IMR-90 (cell line): Measurements from ENCODE around the gene SLC16A2. TPM values are rescaled to one million over a fixed set of nuclear protein-coding genes. Genes with fewer than 3 reads are reported as not detected.

Source experiments
- ATAC-seq: fragments of 200-7000 bp; cut with Tn5 transposase; 2 replicates; pipeline ENCODE4 v1.9.1; 2020; ENCODE audit warnings: low read depth, mild to moderate bottlenecking, moderate library complexity
- BruUV-seq: library from RNA; stranded (reverse); fragments of 400-500 nt; replicated peaks from 2 replicates; lab custom pipeline; 2021; lab: Mats Ljungman, UMichigan
- CTCF ChIA-PET: fragments of 300-600 bp; formaldehyde crosslinking; extraction: SDS; loops from one replicate; lab custom pipeline; 2021; ENCODE audit warnings: antibody characterized with exemption; lab: Yijun Ruan, JAX
- POLR2A ChIA-PET: fragments of 300-600 bp; sonication (Branson Sonifier 250); formaldehyde crosslinking; loops from one replicate; lab custom pipeline; 2022; ENCODE audit warnings: antibody characterized with exemption; ENCODE audit not compliant: unreplicated experiment; lab: Charles Lee
- DNase-seq: peaks from one replicate; pipeline ENCODE4 v3.0.0; 2013
- H2AFZ ChIP-seq: replicated peaks from 2 replicates; pipeline ENCODE3; 2013; ENCODE audit warnings: low read length, mild to moderate bottlenecking; ENCODE audit not compliant: poor library complexity
- H2AK5ac ChIP-seq: 2 replicates; pipeline ENCODE4 v1.6.1; 2013; ENCODE audit warnings: low read depth, low read length, inconsistent platforms
- H2AK9ac ChIP-seq: replicated peaks from 2 replicates; pipeline ENCODE3; 2013; ENCODE audit warnings: mild to moderate bottlenecking, low read depth, low read length, moderate library complexity; ENCODE audit not compliant: poor library complexity
- H2BK120ac ChIP-seq: 2 replicates; pipeline ENCODE4 v1.6.1; 2013; ENCODE audit warnings: low read depth, low read length, inconsistent platforms
- H2BK15ac ChIP-seq: 3 replicates; pipeline ENCODE4 v1.6.1; 2013; ENCODE audit warnings: low read depth, low read length, inconsistent platforms
- H2BK20ac ChIP-seq: 2 replicates; pipeline ENCODE4 v1.6.1; 2013; ENCODE audit warnings: low read depth, mild to moderate bottlenecking, inconsistent platforms, low read length, moderate library complexity
- H2BK5ac ChIP-seq: 2 replicates; pipeline ENCODE4 v1.6.1; 2013; ENCODE audit warnings: mild to moderate bottlenecking, low read depth, low read length, inconsistent platforms; ENCODE audit not compliant: poor library complexity, severe bottlenecking
- H3K14ac ChIP-seq: replicated peaks from 2 replicates; pipeline ENCODE4 v1.6.1; 2013; ENCODE audit warnings: low read depth, low read length, inconsistent platforms
- H3K18ac ChIP-seq: 2 replicates; pipeline ENCODE4 v1.6.1; 2013; ENCODE audit warnings: low read depth, low read length, control low read depth
- H3K23ac ChIP-seq: 2 replicates; pipeline ENCODE4 v1.6.1; 2013; ENCODE audit warnings: low read depth, low read length, inconsistent platforms
- H3K27ac ChIP-seq: 2 replicates; pipeline ENCODE4 v1.5.1; 2013; ENCODE audit warnings: mild to moderate bottlenecking, control low read depth, low read length; ENCODE audit not compliant: insufficient read depth
- H3K27me3 ChIP-seq: 2 replicates; pipeline ENCODE4 v1.6.1; 2013; ENCODE audit warnings: low read length; ENCODE audit not compliant: control insufficient read depth, insufficient read depth
- H3K36me3 ChIP-seq: 2 replicates; pipeline ENCODE4 v1.6.1; 2013; ENCODE audit warnings: low read length, mixed read lengths; ENCODE audit not compliant: control insufficient read depth, insufficient read depth
- H3K4ac ChIP-seq: 2 replicates; pipeline ENCODE4 v1.6.1; 2013; ENCODE audit warnings: low read depth, low read length, inconsistent platforms
- H3K4me1 ChIP-seq: 2 replicates; pipeline ENCODE4 v1.6.1; 2013; ENCODE audit warnings: low read length, mixed read lengths; ENCODE audit not compliant: control insufficient read depth, insufficient read depth
- H3K4me2 ChIP-seq: 2 replicates; pipeline ENCODE4 v1.6.1; 2013; ENCODE audit warnings: low read depth, mild to moderate bottlenecking, control low read depth, low read length, moderate library complexity
- H3K4me3 ChIP-seq: 2 replicates; pipeline ENCODE4 v1.5.1; 2013; ENCODE audit warnings: low read depth, mild to moderate bottlenecking, control low read depth, low read length, moderate library complexity; ENCODE audit not compliant: insufficient read depth
- H3K56ac ChIP-seq: 2 replicates; pipeline ENCODE4 v1.6.1; 2013; ENCODE audit warnings: low read length, inconsistent platforms; ENCODE audit not compliant: insufficient read depth; ENCODE audit errors: extremely low read depth
- H3K79me1 ChIP-seq, 2 experiments: 2 replicates each; pipeline ENCODE4 v1.6.1; 2013; ENCODE audit warnings: low read length in 2 of 2, inconsistent platforms in 1 of 2, low read depth in 1 of 2
- H3K9ac ChIP-seq: 2 replicates; pipeline ENCODE4 v1.6.1; 2013; ENCODE audit warnings: low read depth, low read length, control low read depth
- H3K9me1 ChIP-seq: 2 replicates; pipeline ENCODE4 v1.6.1; 2013; ENCODE audit warnings: low read length, inconsistent platforms; ENCODE audit not compliant: insufficient read depth
- H3K9me3 ChIP-seq: 2 replicates; pipeline ENCODE4 v1.6.1; 2013; ENCODE audit warnings: low read length; ENCODE audit not compliant: control insufficient read depth, insufficient read depth
- H4K20me1 ChIP-seq: 2 replicates; pipeline ENCODE4 v1.6.1; 2013; ENCODE audit warnings: low read length, inconsistent platforms; ENCODE audit not compliant: insufficient read depth
- H4K5ac ChIP-seq: 2 replicates; pipeline ENCODE4 v1.6.1; 2013; ENCODE audit warnings: mild to moderate bottlenecking, low read depth, low read length, control low read depth
- H4K8ac ChIP-seq, 2 experiments: 2 replicates each; pipeline ENCODE4 v1.6.1; 2013; ENCODE audit warnings: low read depth in 2 of 2, low read length in 2 of 2, control low read depth in 1 of 2, inconsistent platforms in 1 of 2
- H4K91ac ChIP-seq: 2 replicates; pipeline ENCODE4 v1.6.1; 2013; ENCODE audit warnings: low read depth, low read length, inconsistent platforms; ENCODE audit not compliant: insufficient read depth
- BHLHE40 ChIP-seq: fragments of 150-350 bp; IDR thresholded peaks from 2 replicates; pipeline ENCODE4 v1.6.1; 2016; ENCODE audit warnings: mild to moderate bottlenecking, low read depth, low read length
- CEBPB ChIP-seq: IDR thresholded peaks from 2 replicates; pipeline ENCODE4 v1.6.1; 2012; ENCODE audit warnings: low read depth, low read length, improper control_type of control experiment
- CHD1 ChIP-seq: IDR thresholded peaks from 2 replicates; pipeline ENCODE4 v1.6.1; 2012; ENCODE audit warnings: low read depth, low read length, improper control_type of control experiment
- FOS ChIP-seq: fragments of 150-350 bp; IDR thresholded peaks from 2 replicates; pipeline ENCODE4 v1.6.1; 2016; ENCODE audit warnings: low read depth, low read length
- MAFK ChIP-seq: IDR thresholded peaks from 2 replicates; pipeline ENCODE4 v1.6.1; 2012; ENCODE audit warnings: low read depth, low read length, improper control_type of control experiment
- MAZ ChIP-seq: IDR thresholded peaks from 2 replicates; pipeline ENCODE4 v1.6.1; 2012; ENCODE audit warnings: low read depth, mild to moderate bottlenecking, low read length, improper control_type of control experiment, moderate library complexity, borderline replicate concordance
- NFE2L2 ChIP-seq: fragments of 150-350 bp; IDR thresholded peaks from 2 replicates; pipeline ENCODE4 v1.6.1; 2016; ENCODE audit warnings: low read depth, mild to moderate bottlenecking, low read length
- POLR2A ChIP-seq: IDR thresholded peaks from 2 replicates; pipeline ENCODE4 v1.6.1; 2012; ENCODE audit warnings: mild to moderate bottlenecking, low read depth, low read length
- RAD21 ChIP-seq: IDR thresholded peaks from 2 replicates; pipeline ENCODE4 v1.6.1; 2012; ENCODE audit warnings: low read length, improper control_type of control experiment
- RCOR1 ChIP-seq: IDR thresholded peaks from 2 replicates; pipeline ENCODE4 v1.6.1; 2012; ENCODE audit warnings: mild to moderate bottlenecking, low read length, improper control_type of control experiment; ENCODE audit not compliant: insufficient replicate concordance
- RFX5 ChIP-seq: IDR thresholded peaks from 2 replicates; pipeline ENCODE4 v1.8.0; 2012; ENCODE audit warnings: low read depth, mild to moderate bottlenecking, low read length, moderate library complexity
- WGBS, 2 experiments: methylation state at CpG; one replicate each; pipeline versions ENCODE4 v1.1.5 to v1.1.7; 2013; ENCODE audit warnings: missing lambda C conversion rate in 2 of 2; ENCODE audit not compliant: insufficient read length in 1 of 2; ENCODE audit errors: extremely low coverage in 2 of 2; 5-methylcytosine and 5-hydroxymethylcytosine counted together
- dilution Hi-C: fragments of 300-500 bp; cut with HindIII; formaldehyde crosslinking; loops from one replicate; pipeline ENCODE4 v1.14.3; 2018; ENCODE audit warnings: low sequenced_read_pairs; ENCODE audit not compliant: unreplicated experiment
- in situ Hi-C: fragments of 300-500 bp; cut with MboI; formaldehyde crosslinking; loops from 3 replicates; pipeline ENCODE4 v1.14.3; 2019; ENCODE audit warnings: low sequenced_read_pairs, inconsistent platforms, mixed read lengths
- intact Hi-C: fragments of 100-400 bp; cut with micrococcal nuclease; formaldehyde crosslinking; loops from 2 replicates; pipeline ENCODE4 v1.10.0; 2022
- polyA plus RNA-seq, 3 experiments: library from polyadenylated mRNA; depleted of rRNA; stranded (reverse); fragments of >200 nt; gene quantifications; 2 replicates each; pipeline ENCODE4 v1.2.3, GENCODE V29; 2012; ENCODE audit warnings: low replicate concordance in 1 of 3
- total RNA-seq: library from RNA; depleted of rRNA; stranded (reverse); fragments of >200 nt; gene quantifications from 2 replicates; pipeline ENCODE4 v1.2.3, GENCODE V29; 2012
- TF ChIP-seq, protein P1 (sequence below): fragments of 150-350 bp; IDR thresholded peaks from 2 replicates; pipeline ENCODE4 v1.6.1; 2017; ENCODE audit warnings: mild to moderate bottlenecking, antibody characterized with exemption, low read length, low read depth
- TF ChIP-seq, protein P2 (sequence below): conservative IDR thresholded peaks from 2 replicates; pipeline ENCODE4 v1.5.1; 2012; ENCODE audit warnings: mild to moderate bottlenecking, low read depth, low read length, improper control_type of control experiment

Gene SLC16A2
- total and polyA plus RNA-seq, 2 of the 4 experiments (the other 2 are of a cell fraction) = 6.1 to 23.8 TPM

DNA sequence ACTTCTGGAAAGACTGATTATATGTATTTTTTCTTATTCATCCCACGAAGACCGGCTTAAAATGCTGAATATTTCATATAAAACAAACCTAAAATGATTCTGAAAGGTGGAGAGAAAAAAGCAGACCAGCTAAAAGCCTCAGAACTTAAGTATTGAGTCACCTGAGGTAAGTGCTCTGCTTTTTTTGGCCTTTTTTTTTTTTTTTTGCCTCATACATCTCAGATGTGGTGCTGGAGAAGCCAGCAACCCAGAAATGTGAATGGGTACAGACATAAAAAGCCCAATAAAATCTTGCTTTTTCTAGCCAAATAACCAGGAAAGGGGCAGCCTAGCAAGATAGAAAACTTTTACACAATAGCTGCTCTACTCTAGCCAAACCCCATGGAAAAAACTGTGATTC lies 136.1 kb downstream of the SLC16A2 start:
- Histone ChIP-seq H4K5ac (no peak overlapping the region), H3K14ac (no peak overlapping the region), H2BK15ac (no peak overlapping the region), H3K56ac (no peak overlapping the region), H2AK9ac (no peak overlapping the region), H3K4me1 (no peaks in the 10 kb centered on the region), H3K18ac (no peak overlapping the region), H3K79me1 (no peaks in the 10 kb centered on the region), H3K23ac (no peak overlapping the region), H3K9ac (no peak overlapping the region), H3K9me3 (no peaks in the 10 kb centered on the region), H3K36me3 (no peaks in the 10 kb centered on the region), H3K4me2 (no peak overlapping the region), H3K4me3 (no peak overlapping the region), H3K27me3 (peaks cover 2% of the 10 kb centered on the region), H4K20me1 (no peaks in the 10 kb centered on the region), H2BK5ac (no peak overlapping the region), H2BK20ac (no peak overlapping the region), H2BK120ac (no peak overlapping the region), H3K4ac (no peak overlapping the region), H3K9me1 (no peaks in the 10 kb centered on the region), H4K91ac (no peak overlapping the region), H2AFZ (no peak overlapping the region), H4K8ac (no peak overlapping the region), H2AK5ac (no peak overlapping the region), H3K27ac (no peak overlapping the region)
- WGBS, 2 experiments = no CpG with 5 or more reads among the region's 2 CpGs
- BruUV-seq = no TSS peak
- POLR2A ChIA-PET = no interaction called here
- CTCF ChIA-PET = interaction anchor here (0.6 kb wide), 1 partner anchor 746 kb away, joined by 4 read pairs; no protein-coding TSS in a partner anchor
- DNase-seq (no peak), ATAC-seq (no peak)
- intact Hi-C loops (loop anchor here (10.0 kb wide), 1 partner anchor 1047 kb away; no protein-coding TSS in a partner anchor), dilution Hi-C loops (no loop called here), in situ Hi-C loops (no loop called here)
- no peak for TF ChIP-seq BHLHE40
- TF ChIP-seq MAZ = no peak
- TF ChIP-seq RAD21 = no peak
- no peak for TF ChIP-seq CHD1
- no peak for TF ChIP-seq NFE2L2
- no peak for TF ChIP-seq MAFK
- TF ChIP-seq POLR2A = no peak
- TF ChIP-seq CEBPB = no peak
- TF ChIP-seq, protein P1, sequence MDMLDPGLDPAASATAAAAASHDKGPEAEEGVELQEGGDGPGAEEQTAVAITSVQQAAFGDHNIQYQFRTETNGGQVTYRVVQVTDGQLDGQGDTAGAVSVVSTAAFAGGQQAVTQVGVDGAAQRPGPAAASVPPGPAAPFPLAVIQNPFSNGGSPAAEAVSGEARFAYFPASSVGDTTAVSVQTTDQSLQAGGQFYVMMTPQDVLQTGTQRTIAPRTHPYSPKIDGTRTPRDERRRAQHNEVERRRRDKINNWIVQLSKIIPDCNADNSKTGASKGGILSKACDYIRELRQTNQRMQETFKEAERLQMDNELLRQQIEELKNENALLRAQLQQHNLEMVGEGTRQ = no peak
- TF ChIP-seq, protein P2, sequence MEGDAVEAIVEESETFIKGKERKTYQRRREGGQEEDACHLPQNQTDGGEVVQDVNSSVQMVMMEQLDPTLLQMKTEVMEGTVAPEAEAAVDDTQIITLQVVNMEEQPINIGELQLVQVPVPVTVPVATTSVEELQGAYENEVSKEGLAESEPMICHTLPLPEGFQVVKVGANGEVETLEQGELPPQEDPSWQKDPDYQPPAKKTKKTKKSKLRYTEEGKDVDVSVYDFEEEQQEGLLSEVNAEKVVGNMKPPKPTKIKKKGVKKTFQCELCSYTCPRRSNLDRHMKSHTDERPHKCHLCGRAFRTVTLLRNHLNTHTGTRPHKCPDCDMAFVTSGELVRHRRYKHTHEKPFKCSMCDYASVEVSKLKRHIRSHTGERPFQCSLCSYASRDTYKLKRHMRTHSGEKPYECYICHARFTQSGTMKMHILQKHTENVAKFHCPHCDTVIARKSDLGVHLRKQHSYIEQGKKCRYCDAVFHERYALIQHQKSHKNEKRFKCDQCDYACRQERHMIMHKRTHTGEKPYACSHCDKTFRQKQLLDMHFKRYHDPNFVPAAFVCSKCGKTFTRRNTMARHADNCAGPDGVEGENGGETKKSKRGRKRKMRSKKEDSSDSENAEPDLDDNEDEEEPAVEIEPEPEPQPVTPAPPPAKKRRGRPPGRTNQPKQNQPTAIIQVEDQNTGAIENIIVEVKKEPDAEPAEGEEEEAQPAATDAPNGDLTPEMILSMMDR = no peak
- no peak for TF ChIP-seq RCOR1
- TF ChIP-seq RFX5 = no peak
- TF ChIP-seq FOS = no peak
